ENCODE data around the gene DNMT3L.

Gene DNMT3L

GRCh38 chr21:44272284-44272858, 10.7 kb upstream of the DNMT3L start:
- no peak for TF ChIP-seq CTCF (IDR thresholded peaks at IDR 0.05)
- peaks cover 28% of the 10 kb centered on the region for H3K27me3 Mint-ChIP-seq (ENCODE audit: low read depth, poor library complexity)
- DNase-seq = no peak

DNA sequence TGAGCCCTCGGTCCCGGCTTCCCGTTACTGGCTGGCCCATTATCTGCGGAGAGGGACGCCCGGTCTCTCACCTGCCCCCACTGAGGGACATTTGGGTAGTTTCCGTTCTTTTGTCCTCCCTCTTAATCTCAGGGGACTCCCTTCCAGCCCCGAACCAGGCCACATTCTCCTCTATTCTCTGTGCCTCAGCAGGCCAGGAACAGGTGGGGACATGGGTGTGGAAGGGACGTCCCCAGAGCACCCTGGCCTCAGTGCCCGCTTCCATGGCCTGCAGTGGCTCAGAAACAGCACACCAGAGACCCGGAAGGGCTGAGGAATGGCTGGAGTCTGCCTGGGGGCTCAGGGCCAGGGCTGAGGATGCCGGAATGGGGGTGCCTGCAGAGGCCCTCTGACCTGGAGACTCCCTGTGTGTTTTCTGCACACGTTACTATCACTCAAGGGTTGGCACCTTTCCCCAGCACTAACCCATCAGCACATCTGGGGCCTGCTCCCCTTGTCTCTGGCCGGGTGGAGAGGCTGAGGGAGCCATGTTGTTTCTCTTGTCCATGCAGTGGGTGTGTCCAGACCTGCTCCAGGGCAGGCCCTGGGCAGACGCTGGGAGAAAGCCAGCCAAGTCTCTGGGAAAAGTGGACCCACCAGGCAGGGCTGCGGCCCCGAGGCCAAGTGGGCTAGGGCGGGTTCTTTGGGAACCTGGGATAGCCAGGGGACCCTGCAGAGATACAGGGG, 10.0 kb upstream of the DNMT3L start:
- H3K9me3 Mint-ChIP-seq = peaks cover 8% of the 10 kb centered on the region
- H3K27ac Mint-ChIP-seq = no peak overlapping the region
- H3K36me3 Mint-ChIP-seq (ENCODE audit: low read depth) = no peaks in the 10 kb centered on the region
- DNase-seq = no peak
- no peak overlapping the region for H3K4me3 Mint-ChIP-seq
- H3K27me3 Mint-ChIP-seq (ENCODE audit: low read depth, poor library complexity) = peaks cover 22% of the 10 kb centered on the region
- peaks cover under 1% of the 10 kb centered on the region for H3K4me1 Mint-ChIP-seq
- no peak for TF ChIP-seq CTCF (IDR thresholded peaks at IDR 0.05)

More at GRCh38 chr21:44272284-44272858, 10.7 kb upstream of the DNMT3L start:
- Mint-ChIP-seq H3K4me3 (no peak overlapping the region), H3K27ac (no peak overlapping the region), H3K36me3 (ENCODE audit: low read depth) (no peaks in the 10 kb centered on the region), H3K9me3 (peaks cover 8% of the 10 kb centered on the region), H3K4me1 (no peaks in the 10 kb centered on the region)

DNA sequence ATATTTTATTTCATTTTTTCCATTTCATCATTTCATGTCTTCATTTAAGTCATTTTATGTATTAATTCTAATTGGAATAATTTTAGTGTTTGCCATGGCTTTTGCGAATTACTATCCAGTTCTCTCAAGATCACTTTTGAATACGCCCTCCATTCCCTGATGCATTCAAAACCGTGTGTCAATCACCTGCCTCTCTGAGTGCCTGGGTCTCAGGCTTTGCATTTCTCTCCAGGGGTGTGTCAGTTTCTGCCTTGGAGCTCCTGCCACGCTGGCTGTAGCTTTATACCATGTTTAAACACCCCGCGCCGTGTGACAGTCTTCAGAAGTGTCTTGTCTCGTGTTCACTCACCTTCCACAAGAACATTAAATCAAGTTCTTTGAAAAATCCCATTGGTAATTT, 7.4 kb upstream of the DNMT3L start:
- H3K27ac Mint-ChIP-seq = no peak overlapping the region
- TF ChIP-seq CTCF (IDR thresholded peaks at IDR 0.05) = no peak
- peaks cover 8% of the 10 kb centered on the region for H3K27me3 Mint-ChIP-seq (ENCODE audit: low read depth, poor library complexity)
- no peaks in the 10 kb centered on the region for H3K36me3 Mint-ChIP-seq (ENCODE audit: low read depth)
- peaks cover 6% of the 10 kb centered on the region for H3K4me1 Mint-ChIP-seq
- DNase-seq = no peak
- no peak overlapping the region for H3K4me3 Mint-ChIP-seq
- no peaks in the 10 kb centered on the region for H3K9me3 Mint-ChIP-seq

- Mint-ChIP-seq H3K36me3 (ENCODE audit: low read depth) (no peaks in the 10 kb centered on the region), H3K4me1 (peaks cover 15% of the 10 kb centered on the region), H3K9me3 (no peaks in the 10 kb centered on the region), H3K4me3 (no peak overlapping the region), H3K27me3 (ENCODE audit: low read depth, poor library complexity) (peaks cover 4% of the 10 kb centered on the region), H3K27ac (no peak overlapping the region)
- DNase-seq = no peak
- TF ChIP-seq CTCF (IDR thresholded peaks at IDR 0.05) = no peak
Observed at GRCh38 chr21:44267655-44268142, 6.0 kb upstream of the DNMT3L start.

DNA sequence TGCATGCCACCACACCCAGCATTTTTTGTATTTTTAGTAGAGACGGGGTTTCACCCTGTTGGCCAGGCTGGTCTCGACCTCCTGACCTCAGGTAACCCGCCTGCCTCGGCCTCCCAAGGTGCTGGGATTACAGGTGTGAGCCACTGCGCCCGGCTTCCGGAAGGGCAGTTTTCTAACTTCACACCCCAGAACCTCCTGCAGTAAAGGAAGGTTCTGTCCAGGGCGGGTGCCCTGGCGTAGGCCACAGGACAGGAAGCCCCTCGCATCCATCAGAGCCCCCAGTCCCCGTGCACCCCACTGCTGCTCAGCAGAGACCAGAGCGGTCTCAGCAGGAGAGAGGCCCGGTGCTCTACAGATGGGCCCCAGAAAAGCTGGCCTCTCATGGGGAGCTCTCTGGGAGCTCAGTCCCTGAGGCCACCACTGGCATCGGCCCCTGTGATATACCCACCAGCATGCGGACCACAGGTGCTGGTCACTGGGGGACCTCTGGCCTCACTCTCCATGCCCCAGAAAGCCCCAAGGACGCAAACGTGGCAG, 4.1 kb upstream of the DNMT3L start:
- H3K27me3 Mint-ChIP-seq (ENCODE audit: low read depth, poor library complexity) = peaks cover 4% of the 10 kb centered on the region
- H3K27ac Mint-ChIP-seq = no peak overlapping the region

More for the DNA sequence above, 4.1 kb upstream of the DNMT3L start:
- Mint-ChIP-seq H3K4me3 (no peak overlapping the region), H3K36me3 (ENCODE audit: low read depth) (no peaks in the 10 kb centered on the region), H3K9me3 (no peaks in the 10 kb centered on the region), H3K4me1 (peaks cover 15% of the 10 kb centered on the region)
- no peak for DNase-seq
- no peak for TF ChIP-seq CTCF (IDR thresholded peaks at IDR 0.05)
